NT2/D1 (cell line): ENCODE data around the gene GPR37.

Source experiments
- SUZ12 ChIP-seq: IDR thresholded peaks from 2 replicates; pipeline ENCODE4 v1.6.1; 2011; ENCODE audit not compliant: insufficient read length, insufficient read depth; ENCODE audit errors: extremely low read depth
- YY1 ChIP-seq: IDR thresholded peaks from 2 replicates; pipeline ENCODE4 v1.6.1; 2011; ENCODE audit not compliant: insufficient read length, insufficient read depth
- ZNF274 ChIP-seq: IDR thresholded peaks from 2 replicates; pipeline ENCODE4 v1.6.1; 2011; ENCODE audit warnings: mild to moderate bottlenecking, low read depth, low read length

DNA sequence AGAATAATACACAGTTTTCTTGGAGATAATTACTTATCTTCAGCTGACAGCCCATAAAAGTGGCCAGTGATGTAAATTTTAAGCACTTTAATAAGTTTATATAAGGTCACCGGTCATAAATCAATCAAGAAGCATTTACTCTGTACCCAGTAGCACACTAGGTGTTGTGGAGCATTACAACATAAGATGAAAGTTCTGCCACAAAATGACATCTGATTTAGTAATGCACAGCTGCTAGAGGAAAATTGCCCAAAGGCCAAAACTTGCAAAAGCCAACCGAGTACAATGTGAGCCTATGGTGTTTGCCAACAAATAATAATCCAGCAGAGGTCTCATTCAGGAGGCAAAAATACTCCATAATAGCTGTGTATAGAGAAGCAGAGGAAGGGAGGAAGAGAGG is 63.6 kb downstream of the GPR37 start:
- TF ChIP-seq ZNF274 (no peak), SUZ12 (no peak), YY1 (no peak)
